Activated T-cell treated with anti-CD3 and anti-CD28 coated beads for 4 hours (primary cell): ENCODE data around the gene CAPN15.

Source experiments
- DNase-seq: peaks from one replicate; pipeline ENCODE4 v3.0.0-alpha.2; 2020

CAPN15 gene

DNA sequence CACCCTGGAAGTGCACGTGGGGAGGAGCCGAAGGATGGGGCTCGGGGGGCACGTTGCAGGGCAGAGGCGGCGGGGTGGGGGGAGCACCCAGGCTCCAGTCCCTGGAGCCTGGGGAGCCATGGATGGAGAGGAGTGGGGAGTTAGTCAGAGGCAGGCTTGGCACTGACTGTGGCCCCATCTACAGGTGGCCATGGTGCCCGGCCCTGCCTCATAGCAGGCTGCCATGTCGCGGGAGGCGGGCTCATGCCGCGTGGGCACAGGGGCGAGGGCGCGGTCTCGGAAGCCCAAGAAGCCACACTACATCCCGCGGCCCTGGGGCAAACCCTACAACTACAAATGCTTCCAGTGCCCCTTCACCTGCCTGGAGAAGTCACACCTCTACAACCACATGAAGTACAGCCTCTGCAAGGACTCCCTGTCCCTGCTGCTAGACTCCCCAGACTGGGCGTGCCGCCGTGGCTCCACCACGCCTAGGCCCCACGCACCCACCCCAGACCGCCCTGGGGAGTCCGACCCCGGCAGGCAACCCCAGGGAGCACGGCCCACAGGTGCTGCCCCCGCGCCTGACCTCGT lies 35.6 kb downstream of the CAPN15 start:
- DNase-seq = no peak

DNA sequence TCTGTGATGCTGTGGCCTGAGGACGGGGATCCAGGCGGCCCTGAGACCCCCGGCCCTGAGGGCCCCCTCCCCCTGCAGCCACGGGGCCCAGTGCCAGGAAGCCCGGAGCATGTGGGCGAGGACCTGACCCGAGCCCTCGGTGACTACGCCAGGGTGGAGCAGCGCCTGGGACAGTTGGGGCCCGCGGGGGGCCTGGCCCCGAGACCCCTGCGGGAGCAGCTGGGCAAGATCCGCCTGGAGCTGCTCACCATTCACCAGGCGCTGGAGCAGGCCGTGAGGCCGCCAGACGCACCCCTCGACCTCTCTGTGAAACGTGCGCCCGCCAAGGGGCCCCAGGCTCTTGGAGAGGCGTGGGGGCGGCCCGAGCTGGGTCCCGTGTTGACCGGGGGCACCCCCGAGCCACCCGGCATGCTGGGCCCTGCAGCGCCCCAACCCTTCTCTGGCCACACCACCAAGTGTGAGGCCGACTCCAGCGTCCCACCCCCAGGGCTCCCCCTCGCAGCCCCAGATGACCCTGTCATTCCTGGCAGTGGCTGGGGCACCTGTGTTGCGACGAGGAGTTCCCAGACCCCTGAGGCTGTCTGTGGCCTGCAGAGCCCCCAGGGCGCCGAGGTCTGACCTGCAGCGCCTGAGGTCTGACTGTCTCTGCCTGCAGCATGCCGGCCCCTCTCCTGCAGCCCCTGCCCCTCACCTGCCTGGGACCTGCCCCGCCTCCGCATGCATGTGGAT lies 37.3 kb downstream of the CAPN15 start:
- no peak for DNase-seq

DNA sequence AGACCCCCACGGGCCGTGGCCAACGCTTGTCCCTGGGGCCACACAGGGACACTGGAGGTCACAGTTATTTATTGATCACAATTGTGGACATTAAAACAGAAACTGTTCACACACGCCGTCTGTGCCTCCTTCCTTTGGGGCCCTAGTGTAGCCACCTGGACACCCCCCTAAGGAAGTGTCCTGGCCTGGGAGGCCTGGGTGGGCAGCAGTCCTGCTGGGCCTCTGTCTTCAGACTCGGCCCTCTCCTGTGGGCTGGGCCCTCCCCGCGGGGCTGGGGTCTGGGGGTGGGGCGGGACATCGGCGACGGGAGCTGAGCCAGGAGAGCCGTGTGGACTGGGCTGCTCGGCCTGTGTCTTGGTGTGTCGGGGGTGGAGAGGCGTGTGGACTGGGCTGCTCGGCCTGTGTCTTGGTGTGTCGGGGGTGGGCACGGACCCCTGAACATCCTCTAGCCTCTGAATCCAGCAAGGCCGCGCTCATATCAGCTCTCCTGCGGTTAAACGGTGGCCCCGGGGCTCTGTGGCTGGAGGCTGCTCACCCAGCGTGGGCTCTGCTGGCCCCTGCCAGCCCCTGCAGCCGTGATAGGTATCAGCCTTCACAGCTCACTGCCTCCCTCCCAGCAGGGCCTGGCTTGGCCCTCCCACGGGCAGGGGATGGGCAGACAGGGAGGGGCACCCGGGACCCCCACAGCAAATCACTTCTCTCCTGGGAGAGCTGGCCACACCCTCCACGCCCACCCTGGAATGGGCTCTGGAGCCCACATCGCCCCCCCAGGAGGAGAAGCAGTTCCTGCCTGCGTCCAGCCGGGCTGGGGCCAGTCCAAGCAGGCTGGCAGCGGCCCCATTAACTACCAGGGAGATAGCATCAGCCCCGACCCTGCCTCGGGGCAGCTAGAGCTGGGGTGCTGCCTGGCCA lies 38.2 kb downstream of the CAPN15 start:
- no peak for DNase-seq

DNA sequence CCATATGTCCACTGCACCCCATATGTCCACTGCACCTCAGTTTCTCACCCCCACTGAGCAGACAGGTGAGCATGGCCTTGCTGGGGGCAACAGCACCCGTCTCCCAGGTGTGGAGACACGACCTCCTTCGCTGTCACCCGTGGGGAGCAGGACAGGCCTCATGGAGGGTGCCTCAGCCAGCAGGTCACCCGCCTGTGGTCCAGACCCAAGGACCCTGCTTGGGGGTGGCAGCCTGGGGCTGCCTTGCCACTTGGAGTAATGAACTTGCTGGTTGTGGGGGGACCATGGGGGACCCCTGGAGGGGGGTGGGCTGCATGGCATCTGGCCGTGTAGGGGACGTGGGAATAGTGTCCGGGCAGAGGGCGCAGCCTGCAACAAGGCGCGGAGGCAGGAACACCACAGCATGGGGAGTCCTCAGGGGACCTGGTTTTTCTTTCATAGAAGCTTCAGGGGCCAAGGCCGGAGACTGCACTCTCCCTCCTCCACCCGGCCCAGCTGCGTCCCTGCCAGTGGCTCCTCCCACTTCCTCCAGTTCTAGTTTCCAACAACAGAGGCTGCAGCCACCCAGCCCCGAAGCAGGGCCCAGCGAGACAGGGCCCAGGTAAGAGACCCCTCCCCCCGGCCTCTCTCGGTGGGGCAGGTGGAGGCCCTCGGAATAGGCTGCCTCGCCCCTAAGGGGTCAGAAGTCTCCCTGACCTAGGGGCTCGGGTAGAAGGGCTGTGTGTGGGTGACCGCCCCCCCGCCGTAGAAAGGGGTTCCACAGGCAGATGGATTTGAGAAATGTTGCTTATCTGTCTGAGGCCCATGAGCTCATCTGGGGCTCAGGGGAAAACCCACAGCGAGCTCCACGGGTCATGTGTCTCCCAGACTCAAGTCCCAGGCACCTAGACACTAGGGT lies 39.2 kb downstream of the CAPN15 start, which contains the start of gene NHLRC4:
NHLRC4 (plus strand) TSS at position 531 of the 898 bp plus-strand sequence. CDS start 1,043 bp downstream, outside the sequence.
- DNase-seq = no peak

DNA sequence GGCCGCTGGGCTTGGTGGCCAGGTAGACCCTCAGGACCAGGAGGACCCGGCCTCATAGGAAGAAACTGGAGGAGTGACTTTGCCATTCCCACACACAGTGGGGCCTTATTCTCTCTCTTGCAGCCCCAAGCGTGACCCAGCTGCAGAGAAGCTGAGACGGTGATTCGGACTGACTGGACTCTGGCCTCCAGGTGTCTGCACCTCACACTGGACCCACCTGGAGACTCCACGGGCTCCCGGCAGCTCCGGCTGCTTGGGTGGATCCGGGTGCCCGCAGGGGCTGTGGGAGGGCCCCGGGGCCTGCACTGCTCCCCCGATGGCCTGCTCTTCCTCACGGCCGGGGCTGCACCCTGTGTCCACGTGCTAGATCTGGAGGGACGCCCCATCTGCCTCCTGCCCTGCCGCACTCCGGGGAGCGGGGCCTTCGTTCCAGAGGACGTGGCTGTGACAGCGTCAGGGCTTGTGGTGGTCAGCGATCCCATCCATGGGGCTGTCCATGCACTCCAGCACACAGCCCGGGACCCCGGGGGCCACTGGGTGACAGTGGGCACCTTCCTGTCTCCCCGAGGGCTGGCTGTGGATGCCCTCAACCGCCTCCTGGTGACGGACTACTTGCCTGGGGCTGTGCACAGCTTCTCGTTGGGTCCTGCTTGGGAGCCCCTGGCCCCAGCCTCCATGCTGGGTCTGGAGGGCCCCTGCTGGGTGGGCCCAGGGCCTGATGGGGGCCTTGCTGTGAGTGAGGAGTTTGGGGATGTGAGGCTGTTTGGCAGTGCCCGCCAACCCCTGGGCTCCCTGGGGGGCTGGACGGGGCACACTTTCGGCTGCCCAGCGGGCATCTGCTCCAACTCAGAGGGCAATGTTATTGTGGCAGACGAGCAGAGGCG lies 40.1 kb downstream of the CAPN15 start:
- no peak for DNase-seq

DNA sequence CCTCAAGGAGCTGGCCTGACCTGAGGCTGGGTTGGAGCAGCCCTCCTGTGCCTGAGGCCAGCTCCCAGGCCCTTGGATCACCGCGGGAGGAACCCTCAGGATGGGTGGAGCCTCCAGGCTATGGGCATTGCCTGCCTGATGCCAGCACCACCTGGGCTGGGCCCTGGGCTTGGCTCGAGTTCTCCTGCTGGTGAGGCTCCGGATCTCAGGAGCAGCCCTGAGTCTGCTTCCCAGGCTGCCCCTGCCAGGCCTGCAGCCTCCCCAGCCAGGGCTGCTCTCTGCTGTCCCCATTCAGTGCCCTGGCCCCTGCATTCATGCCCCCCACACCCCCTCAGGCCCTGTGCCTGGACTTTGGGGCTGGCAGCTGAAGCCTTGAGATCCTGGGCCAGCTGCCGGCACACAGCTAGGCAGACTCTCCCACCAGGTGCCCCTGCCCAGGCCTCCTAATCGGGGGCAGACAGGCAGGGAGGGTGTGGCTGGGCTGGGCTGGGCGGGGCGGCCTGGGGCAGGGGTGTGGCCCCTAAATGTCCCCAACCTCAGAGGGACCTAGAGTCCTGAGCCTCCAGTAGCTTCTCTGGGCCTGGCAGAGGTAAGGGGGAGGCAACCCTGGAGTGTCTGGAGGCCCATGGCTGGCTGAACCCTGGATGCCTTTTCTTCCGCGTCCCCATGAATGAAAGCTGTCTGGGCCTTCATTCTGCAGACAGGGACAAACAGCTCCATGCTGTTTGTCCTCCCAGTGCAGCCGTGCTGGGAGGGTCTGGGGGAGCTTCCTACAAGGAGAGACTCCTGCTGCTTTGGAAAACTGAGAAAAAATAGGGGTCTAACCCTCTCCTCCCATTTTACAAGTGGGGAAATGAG lies 41.1 kb downstream of the CAPN15 start:
- no peak for DNase-seq

DNA sequence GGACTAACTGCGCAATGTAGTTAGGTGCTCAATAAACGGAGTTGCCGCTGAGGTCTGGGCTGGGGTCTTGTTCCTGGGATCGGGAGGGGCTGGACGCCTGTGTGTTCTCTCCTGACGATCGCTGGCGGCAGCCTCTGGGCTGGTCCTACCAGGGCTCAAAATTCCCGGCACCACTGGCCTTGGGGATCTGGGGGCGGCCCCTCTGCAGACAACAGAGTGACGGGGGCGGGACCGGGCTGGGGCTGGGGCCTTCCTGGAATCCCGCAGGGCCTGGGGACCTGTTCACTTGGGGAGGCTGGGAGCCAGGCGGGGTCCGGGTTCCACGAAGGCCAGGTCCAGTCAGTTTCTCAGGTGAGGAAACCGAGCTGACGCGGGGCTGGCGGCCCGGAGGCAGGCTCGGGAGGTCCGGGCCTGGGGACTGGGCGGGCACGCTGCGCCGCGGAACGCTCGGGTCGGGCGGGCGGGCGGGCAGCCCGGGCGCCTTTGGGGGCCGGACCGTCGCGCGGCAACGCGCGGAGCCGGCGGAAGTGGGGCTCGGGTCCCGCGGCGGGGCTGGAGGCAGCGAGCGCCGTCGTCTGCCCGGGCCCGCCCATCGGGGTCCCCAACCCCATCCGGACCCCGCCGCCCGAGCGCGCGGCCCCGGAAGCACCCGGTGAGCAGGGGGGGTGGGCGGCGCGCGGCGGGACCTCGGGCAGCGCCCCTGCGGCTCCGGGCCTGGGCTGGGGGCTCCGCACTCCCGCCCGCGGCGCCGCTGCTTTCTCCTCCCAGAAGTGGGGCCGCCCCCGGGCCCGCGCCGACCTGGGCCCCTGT lies 42.1 kb downstream of the CAPN15 start, which contains the start of gene PIGQ:
PIGQ (plus strand) TSS at position 524 of the 810 bp plus-strand sequence. CDS start 4,107 bp downstream, outside the sequence.
- peak; percentile 42 for DNase-seq

DNA sequence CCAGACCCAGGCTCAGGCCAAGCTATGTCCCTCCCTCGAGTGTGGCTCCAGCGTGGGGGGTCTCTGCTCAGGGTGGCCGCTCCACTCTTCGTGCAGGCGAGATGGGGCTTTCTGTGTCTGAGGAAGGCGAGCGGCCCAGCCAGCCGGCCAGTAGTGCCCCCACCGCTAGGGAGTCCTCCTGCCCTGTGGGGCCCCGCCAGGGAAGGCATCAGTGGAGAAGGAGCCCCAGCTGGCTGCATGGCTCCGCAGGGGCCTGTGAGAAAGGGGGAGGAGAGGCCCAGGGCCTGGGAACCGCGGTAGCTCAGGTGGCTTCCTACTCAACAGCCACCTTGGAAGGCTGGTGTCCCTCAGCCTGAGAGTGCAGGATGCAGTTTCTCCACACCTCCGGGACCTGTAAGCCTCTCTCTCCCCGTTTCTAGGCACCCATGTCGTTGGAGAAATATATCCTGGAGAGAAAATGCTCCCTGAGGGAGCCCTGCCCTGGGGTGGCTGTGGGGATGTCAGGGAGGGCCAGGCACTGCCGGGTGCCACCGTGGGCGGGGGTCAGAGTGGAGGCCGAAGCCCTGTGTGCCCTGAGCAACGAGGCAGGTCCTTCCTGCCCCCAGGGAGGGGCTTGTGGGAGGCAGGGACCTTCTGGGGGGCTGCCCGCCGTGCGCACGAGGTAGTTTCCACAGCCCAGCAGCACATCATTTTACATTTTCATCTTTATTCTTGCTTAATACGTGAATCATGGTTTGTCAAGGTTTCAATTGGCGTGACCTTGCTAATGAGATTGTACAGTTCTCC lies 45.5 kb downstream of the CAPN15 start:
- DNase-seq = no peak

DNA sequence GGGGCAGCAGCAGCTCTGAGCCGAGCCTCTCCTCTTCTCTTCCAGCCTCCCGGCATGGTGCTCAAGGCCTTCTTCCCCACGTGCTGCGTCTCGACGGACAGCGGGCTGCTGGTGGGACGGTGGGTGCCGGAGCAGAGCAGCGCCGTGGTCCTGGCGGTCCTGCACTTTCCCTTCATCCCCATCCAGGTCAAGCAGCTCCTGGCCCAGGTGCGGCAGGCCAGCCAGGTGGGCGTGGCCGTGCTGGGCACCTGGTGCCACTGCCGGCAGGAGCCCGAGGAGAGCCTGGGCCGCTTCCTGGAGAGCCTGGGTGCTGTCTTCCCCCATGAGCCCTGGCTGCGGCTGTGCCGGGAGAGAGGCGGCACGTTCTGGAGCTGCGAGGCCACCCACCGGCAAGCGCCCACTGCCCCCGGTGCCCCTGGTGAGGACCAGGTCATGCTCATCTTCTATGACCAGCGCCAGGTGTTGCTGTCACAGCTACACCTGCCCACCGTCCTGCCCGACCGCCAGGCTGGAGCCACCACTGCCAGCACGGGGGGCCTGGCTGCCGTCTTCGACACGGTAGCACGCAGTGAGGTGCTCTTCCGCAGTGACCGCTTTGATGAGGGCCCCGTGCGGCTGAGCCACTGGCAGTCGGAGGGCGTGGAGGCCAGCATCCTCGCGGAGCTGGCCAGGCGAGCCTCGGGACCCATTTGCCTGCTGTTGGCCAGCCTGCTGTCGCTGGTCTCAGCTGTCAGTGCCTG lies 46.7 kb downstream of the CAPN15 start:
- no peak for DNase-seq

DNA sequence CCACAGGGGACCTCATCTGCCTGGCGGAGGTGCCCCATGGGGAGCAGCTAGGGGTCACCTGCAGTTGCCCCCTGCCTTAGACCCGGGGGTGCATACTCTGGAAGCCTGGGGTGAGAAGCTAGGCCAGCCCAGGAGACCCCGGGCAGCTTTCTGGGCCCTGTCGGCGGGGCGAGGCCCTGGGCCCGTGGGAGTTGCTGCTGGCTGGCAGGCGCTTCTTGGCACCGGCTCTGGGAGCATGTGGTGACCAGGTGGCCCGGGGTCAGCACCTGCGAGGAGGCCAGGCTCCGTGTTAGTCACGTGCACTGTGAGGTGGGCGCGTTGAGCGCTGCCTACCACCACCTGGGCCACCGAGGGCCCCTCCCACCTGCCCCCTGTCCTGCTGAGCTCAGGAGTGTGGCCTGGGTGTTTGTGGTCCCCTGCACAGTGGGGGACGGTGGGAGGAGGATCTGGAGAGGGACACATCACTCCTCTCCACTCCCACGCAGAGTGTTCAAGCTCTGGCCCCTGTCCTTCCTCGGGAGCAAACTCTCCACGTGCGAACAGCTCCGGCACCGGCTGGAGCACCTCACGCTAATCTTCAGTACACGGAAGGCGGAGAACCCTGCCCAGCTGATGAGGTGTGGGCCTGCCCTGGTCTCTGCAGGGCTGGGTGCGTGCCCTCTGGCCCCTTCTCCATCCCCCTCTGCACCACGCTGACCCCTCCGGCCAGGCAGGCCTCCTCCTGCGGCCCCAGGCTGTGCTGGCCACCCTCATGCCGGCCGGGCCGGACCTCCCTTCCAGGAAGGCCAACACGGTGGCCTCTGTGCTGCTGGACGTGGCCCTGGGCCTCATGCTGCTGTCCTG lies 48.1 kb downstream of the CAPN15 start:
- DNase-seq = no peak

DNA sequence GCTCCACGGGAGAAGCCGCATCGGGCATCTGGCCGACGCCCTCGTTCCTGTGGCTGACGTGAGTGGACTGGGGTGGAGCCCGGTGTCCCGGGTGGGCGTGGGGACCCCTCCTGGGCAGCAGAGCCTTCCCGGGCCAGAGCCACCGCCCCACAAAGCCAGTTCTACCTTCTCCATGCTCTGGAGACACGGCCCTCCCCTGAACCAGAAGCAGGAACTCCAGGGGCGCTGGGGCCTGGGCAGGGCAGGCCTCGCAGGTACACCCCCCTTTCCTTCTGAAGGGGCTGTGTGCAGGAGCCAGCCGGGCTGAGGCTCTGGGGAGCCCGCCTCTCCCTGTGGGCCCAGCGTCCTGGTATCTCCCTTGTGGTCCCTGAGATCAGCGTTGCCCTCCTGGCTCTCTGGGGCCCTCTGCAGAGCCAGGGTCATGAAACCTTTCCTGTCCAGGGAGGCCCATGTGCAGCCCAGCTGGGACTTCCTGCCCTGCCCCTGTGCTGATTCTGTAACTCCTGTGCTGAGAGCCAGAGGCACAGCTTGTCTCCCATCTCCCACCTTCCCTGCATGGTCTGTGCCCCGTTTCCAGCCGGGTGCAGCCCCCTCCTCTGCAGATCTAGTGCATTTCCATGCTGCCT lies 48.8 kb downstream of the CAPN15 start:
- DNase-seq = no peak

DNA sequence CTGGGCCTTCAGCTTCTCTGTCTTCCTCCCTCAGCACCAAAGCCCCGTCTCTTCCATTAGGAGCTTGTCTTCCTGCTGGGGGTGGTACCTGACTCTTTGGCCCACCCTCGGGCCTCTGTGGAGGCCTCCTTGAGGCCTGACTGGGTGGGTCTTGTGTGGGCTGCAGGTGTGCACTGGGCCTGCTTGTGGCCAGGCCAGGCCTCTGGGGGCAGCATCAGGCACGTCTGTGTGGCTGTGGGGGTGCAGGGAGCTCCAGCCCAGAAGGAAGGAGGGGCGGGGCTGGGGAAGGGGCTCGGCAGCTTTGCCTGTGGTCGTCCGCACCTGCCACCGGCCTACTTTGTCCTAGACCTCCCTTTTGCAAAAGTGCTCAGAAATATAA lies 49.3 kb downstream of the CAPN15 start:
- no peak for DNase-seq

DNA sequence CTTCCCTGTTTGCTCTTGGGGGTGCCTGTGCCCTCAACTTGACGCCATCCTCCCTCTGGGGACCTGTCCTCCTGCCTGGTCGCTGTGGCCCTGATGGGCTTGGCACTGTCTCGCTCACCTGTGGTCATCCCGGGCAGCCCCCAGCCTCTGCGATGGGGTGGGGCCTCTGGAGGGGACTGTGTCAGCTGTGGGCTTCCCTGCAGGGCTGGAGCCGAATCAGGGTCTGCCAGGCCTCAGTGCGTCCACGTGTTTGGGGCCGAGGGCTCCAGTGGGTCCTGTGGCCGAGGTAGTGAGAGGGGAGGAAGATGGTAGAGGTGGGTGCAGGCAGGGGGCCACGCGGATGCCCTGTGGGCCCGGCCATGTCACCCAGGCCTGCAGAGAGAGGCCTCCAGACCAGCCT lies 50.3 kb downstream of the CAPN15 start:
- no peak for DNase-seq

DNA sequence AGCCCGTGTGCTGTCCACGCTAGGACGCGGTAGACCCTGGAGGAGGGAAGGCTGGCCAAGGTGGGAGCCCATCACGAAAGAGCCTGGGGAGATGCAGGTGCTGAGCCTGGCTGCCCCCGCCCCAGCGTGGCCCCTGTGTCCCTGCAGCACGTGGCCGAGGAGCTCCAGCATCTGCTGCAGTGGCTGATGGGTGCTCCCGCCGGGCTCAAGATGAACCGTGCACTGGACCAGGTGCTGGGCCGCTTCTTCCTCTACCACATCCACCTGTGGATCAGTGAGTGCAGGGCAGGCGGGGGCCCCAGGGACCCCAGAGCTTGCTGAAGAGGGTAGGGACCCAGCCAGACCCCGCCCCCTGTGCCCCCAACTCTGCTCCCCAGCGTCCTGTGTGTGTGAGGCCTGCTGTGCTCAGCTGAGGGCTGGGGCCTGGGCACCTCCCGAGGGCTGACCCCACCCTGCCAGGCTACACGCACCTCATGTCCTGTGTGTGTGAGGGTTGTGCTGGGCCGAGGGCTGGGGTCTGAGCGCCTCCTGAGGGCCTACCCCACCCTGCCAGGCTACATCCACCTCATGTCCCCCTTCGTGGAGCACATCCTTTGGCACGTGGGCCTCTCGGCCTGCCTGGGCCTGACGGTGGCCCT lies 50.8 kb downstream of the CAPN15 start:
- DNase-seq = no peak

DNA sequence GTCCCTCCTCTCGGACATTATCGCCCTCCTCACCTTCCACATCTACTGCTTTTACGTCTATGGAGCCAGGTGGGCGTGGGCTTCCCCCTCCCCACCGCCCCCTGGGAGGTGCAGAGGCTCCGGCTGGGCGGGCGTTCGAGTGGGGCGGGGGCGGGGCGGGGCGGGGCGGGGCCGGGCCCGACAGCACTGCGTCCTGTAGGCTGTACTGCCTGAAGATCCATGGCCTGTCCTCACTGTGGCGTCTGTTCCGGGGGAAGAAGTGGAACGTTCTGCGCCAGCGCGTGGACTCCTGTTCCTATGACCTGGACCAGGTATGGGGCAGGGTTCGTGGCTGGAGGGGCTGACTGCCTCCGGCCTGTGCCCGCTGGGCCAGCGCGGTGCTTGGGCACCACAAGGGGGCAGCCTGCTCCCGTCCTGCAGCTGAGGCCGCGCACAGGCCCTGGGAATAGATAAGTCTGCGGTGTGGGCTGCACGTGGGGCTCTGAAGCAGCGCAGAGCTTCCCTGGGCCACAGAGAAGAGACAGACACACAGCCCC lies 51.4 kb downstream of the CAPN15 start:
- DNase-seq = peak; percentile 32
